ENCODE measurements around the gene EIPR1. TPM values are rescaled to one million over a fixed set of nuclear protein-coding genes. Genes with fewer than 3 reads are reported as not detected.

EIPR1 gene
- total and polyA plus RNA-seq, 2 of the 4 experiments (the other 2 are of a cell fraction) = 46.5 to 67.4 TPM

DNA sequence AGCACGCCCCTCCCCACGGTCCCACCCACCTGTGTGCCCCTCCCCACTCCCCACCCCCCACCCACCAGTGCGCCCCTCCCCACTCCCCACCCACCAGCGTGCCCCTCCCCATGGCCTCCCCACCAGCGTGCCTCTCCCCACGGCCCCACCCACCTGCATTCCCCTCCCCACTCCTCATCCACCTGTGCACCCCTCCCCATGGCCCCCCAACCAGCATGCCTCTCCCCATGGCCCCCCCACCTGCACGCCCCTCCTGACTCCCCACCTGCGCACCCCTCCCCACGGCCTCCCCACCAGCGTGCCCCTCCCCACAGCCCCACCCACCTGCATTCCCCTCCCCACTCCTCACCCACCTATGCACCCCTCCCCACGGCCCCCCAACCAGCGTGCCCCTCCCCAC, 190.2 kb downstream of the EIPR1 start:
- Histone ChIP-seq H2AFZ (replicated peaks; ENCODE audit: low read length, poor library complexity) (no peak overlapping the region), H4K20me1 (ENCODE audit: insufficient read depth, low read length) (no peaks in the 10 kb centered on the region), H3K4ac (ENCODE audit: low read depth, low read length) (no peak overlapping the region), H3K36me3 (ENCODE audit: control insufficient read depth, insufficient read depth, low read length) (peaks cover 8% of the 10 kb centered on the region), H3K4me2 (ENCODE audit: low read depth, low read length) (no peak overlapping the region), H3K79me1 (ENCODE audit: low read depth in 1 of 2, low read length in 2 of 2) (no peaks in the 10 kb centered on the region), H3K56ac (ENCODE audit: extremely low read depth, insufficient read depth, low read length) (no peak overlapping the region), H2BK15ac (ENCODE audit: low read depth, low read length) (no peak overlapping the region), H2BK120ac (ENCODE audit: low read depth, low read length) (no peak overlapping the region), H3K18ac (ENCODE audit: low read depth, low read length) (no peak overlapping the region), H3K27ac (ENCODE audit: insufficient read depth, low read length) (no peak overlapping the region), H4K5ac (ENCODE audit: low read depth, low read length) (no peak overlapping the region), H3K14ac (replicated peaks; ENCODE audit: low read depth, low read length) (no peak overlapping the region), H3K9ac (ENCODE audit: low read depth, low read length) (no peak overlapping the region), H2AK5ac (ENCODE audit: low read depth, low read length) (no peak overlapping the region), H3K4me3 (ENCODE audit: insufficient read depth, low read depth, low read length) (no peak overlapping the region), H2BK5ac (ENCODE audit: low read depth, low read length, poor library complexity, severe bottlenecking) (no peak overlapping the region), H4K8ac (ENCODE audit: low read depth in 2 of 2, low read length in 2 of 2) (no peak overlapping the region), H2AK9ac (replicated peaks; ENCODE audit: low read depth, low read length, poor library complexity) (no peak overlapping the region), H3K9me1 (ENCODE audit: insufficient read depth, low read length) (no peaks in the 10 kb centered on the region), H3K4me1 (ENCODE audit: control insufficient read depth, insufficient read depth, low read length) (no peaks in the 10 kb centered on the region), H3K9me3 (ENCODE audit: control insufficient read depth, insufficient read depth, low read length) (no peaks in the 10 kb centered on the region), H3K27me3 (ENCODE audit: control insufficient read depth, insufficient read depth, low read length) (no peaks in the 10 kb centered on the region), H3K23ac (ENCODE audit: low read depth, low read length) (no peak overlapping the region), H4K91ac (ENCODE audit: insufficient read depth, low read depth, low read length) (no peak overlapping the region), H2BK20ac (ENCODE audit: low read depth, low read length) (no peak overlapping the region)
- no TSS peak for BruUV-seq (replicated peaks)
- 80% methylated on average over 1 of the region's 12 CpGs; no CpG with 5 or more reads in 1 of the 2 experiments for WGBS, 2 experiments (ENCODE audit: extremely low coverage in 2 of 2, insufficient read length in 1 of 2)
- dilution Hi-C loops (cut with HindIII; ENCODE audit: low sequenced_read_pairs, unreplicated experiment) = no loop called here
- intact Hi-C loops (cut with micrococcal nuclease) = no loop called here
- in situ Hi-C loops (cut with MboI; ENCODE audit: low sequenced_read_pairs) = no loop called here
- no peak for ATAC-seq (ENCODE audit: low read depth)
- no peak for TF ChIP-seq CEBPB (IDR thresholded peaks at IDR 0.05; ENCODE audit: low read depth, low read length)
- no peak for TF ChIP-seq BHLHE40 (IDR thresholded peaks at IDR 0.05; ENCODE audit: low read depth, low read length)
- TF ChIP-seq, protein P1, sequence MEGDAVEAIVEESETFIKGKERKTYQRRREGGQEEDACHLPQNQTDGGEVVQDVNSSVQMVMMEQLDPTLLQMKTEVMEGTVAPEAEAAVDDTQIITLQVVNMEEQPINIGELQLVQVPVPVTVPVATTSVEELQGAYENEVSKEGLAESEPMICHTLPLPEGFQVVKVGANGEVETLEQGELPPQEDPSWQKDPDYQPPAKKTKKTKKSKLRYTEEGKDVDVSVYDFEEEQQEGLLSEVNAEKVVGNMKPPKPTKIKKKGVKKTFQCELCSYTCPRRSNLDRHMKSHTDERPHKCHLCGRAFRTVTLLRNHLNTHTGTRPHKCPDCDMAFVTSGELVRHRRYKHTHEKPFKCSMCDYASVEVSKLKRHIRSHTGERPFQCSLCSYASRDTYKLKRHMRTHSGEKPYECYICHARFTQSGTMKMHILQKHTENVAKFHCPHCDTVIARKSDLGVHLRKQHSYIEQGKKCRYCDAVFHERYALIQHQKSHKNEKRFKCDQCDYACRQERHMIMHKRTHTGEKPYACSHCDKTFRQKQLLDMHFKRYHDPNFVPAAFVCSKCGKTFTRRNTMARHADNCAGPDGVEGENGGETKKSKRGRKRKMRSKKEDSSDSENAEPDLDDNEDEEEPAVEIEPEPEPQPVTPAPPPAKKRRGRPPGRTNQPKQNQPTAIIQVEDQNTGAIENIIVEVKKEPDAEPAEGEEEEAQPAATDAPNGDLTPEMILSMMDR (conservative IDR thresholded peaks at IDR 0.05; ENCODE audit: low read depth, low read length) = no peak
- no peak for DNase-seq
- ChIA-PET CTCF (no interaction called here), POLR2A (ENCODE audit: unreplicated experiment) (no interaction called here)

Measured in IMR-90 (cell line).